Ovary (tissue), 3 donors: ENCODE measurements around the gene WWOX.

Experiments
- CTCF ChIP-seq, 3 donors: fragments of 450-650 bp in 2 of 3; fragments of 200-600 bp in 1 of 3; IDR thresholded peaks; one replicate each; pipeline versions ENCODE4 v1.5.1 to v1.8.0; 2016 to 2022; ENCODE audit warnings: antibody characterized with exemption in 3 of 3, mild to moderate bottlenecking in 1 of 3
- EP300 ChIP-seq: sonication (generic); formaldehyde crosslinking; IDR thresholded peaks from one replicate; pipeline ENCODE4 v1.6.1; 2017; ENCODE audit warnings: antibody characterized with exemption
- POLR2A ChIP-seq: fragments of 450-650 bp; IDR thresholded peaks from one replicate; pipeline ENCODE4 v1.6.1; 2017; ENCODE audit warnings: antibody characterized with exemption, mild to moderate bottlenecking, moderate library complexity
- donor health status: DM: no; HTN: no; CAD: no.

- no peak for TF ChIP-seq CTCF (IDR thresholded peaks at IDR 0.05)
- TF ChIP-seq POLR2A, result no peak
- TF ChIP-seq EP300, result no peak
These were observed 1050.7 kb downstream of the WWOX start for GRCh38 chr16:79150151-79150550.
